Measurements from ENCODE around the gene SETD1B.

SETD1B gene

GRCh38 chr12:121792607-121793439 lies 11.0 kb upstream of the SETD1B start:
- DNase-seq (ENCODE audit: low read depth), result no peak

GRCh38 chr12:121793440-121793837 lies 10.4 kb upstream of the SETD1B start, which contains the start of gene RHOF:
RHOF (minus strand) TSS chr12:121793688; CDS start chr12:121793633, 55 bp downstream.
- no peak for TF ChIP-seq CTCF (conservative IDR thresholded peaks at IDR 0.05; ENCODE audit: control insufficient read depth, insufficient read depth, low read depth, low read length)
- no peak for DNase-seq (ENCODE audit: low read depth)
- peak within 1 kb of the TSS; percentile 45 for H3K4me3 ChIP-seq (ENCODE audit: control insufficient read depth, low read depth, low read length)

More at GRCh38 chr12:121792607-121793439, 11.0 kb upstream of the SETD1B start:
- TF ChIP-seq CTCF (conservative IDR thresholded peaks at IDR 0.05; ENCODE audit: control insufficient read depth, insufficient read depth, low read depth, low read length), result no peak
- peak overlapping the region; percentile 39 for H3K4me3 ChIP-seq (ENCODE audit: control insufficient read depth, low read depth, low read length)

DNA sequence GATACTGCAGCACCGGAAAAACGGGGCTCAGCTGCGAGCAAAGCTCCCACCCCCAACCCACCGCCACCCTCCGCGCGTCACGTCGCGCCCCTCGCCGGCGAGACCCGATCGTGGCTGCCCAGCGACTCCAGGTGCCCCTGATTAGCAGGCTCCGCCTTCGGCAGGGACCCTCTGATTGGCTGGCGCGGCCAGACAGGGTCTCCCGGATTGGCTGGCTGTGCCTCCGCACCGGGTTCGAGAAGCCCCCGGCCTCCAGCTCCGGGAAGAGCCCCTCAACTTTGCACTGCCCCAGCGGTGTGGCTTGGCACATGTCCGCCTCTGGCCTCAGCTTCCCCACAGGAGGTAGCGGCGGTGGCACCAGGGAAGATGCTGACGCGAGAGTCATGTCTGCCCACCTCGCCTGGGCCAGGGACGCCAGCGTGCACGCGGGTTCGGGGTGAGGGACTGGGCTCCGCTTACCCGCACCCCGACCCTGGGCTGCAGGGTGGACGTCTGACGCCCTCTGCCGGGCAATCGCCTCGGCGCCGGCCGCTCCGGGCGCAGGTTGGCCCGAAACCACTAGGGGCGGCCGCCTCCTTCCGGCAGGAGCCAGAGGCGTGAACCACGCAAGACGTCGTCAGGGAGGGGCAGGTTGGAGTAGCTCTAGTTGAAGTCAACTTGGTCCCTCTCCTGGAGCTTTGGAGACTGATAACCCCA lies 9.8 kb upstream of the SETD1B start:
- peak; percentile 85 for DNase-seq (ENCODE audit: low read depth)
- TF ChIP-seq CTCF (conservative IDR thresholded peaks at IDR 0.05; ENCODE audit: control insufficient read depth, insufficient read depth, low read depth, low read length), result peak; percentile 87
- H3K4me3 ChIP-seq (ENCODE audit: control insufficient read depth, low read depth, low read length), result peak overlapping the region; percentile 45

DNA sequence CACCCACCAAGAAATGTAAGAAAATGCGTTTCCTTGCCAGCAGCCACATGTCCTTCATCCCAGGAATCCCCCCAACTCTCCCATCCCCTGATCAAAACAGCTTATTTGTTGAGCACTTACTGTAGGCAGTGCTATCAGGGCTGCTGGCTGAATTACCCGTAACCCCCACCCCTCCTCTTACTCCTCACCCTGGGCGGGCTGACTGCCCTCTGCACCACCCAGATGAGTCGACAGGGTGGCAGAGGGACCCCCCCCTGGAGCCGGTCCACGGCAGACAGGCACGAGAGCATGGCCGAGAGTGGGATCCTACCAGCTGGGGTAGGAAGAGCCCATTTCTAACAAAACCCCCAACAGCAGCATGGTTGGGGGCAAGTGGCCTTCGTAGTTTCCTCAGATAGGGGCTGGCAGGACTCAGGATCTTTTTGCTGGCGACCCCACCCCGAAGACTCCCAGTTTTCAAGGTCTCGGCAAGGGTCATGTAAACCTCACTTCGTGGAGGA lies 9.2 kb upstream of the SETD1B start:
- DNase-seq (ENCODE audit: low read depth), result no peak
- no peak for TF ChIP-seq CTCF (conservative IDR thresholded peaks at IDR 0.05; ENCODE audit: control insufficient read depth, insufficient read depth, low read depth, low read length)
- H3K4me3 ChIP-seq (ENCODE audit: control insufficient read depth, low read depth, low read length), result peak overlapping the region; percentile 25

DNA sequence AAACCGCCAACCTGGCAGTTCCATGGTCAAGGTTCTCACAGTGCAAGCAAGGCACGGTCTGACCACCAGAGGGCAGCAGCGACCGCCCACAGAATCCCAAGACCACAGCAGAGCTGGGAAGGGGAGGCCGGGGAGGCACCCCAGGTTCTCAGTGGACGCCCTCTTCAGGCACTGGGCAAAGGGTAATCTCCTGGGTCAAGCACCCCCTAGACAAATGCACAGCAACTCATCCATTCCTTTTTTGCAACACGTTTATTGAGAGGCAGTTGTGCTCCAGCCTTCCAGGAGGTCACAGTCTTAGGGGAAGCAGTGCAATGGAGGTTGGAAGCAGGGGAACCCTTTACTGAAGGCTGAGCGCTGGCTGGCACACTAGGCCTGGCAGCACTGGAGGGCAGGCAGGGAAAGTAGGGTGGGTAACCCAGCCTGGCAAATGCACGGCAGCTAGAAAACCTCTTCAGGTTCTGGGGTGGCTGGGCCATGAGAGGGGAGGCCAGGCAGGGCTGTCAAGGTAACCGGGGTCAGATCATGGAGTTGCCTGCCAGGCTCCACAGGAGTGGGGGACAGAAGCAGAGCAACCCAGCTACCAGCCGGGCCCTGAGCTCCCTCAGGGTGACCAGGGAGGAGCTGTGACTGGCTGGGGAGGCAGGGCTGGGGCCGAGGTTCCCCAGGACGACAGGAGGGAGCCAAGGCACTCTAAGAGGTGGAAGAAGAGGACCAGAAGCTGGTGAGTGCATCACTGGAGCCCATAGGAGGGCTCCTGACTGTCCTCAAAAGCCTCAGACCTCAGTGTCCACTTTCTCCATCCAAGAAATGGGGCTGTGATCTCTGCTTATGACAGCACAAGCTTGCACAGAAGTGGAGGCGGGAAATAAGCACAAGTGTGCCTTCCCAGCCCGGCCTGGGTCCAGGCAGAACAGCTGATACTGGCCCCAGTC lies 8.5 kb upstream of the SETD1B start:
- DNase-seq (ENCODE audit: low read depth), result peak; percentile 86
- no peak overlapping the region for H3K4me3 ChIP-seq (ENCODE audit: control insufficient read depth, low read depth, low read length)
- TF ChIP-seq CTCF (conservative IDR thresholded peaks at IDR 0.05; ENCODE audit: control insufficient read depth, insufficient read depth, low read depth, low read length), result peak; percentile 96

Measured in fibroblast of mammary gland (primary cell).